ENCODE data around the gene CLEC2L.

CLEC2L gene

DNA sequence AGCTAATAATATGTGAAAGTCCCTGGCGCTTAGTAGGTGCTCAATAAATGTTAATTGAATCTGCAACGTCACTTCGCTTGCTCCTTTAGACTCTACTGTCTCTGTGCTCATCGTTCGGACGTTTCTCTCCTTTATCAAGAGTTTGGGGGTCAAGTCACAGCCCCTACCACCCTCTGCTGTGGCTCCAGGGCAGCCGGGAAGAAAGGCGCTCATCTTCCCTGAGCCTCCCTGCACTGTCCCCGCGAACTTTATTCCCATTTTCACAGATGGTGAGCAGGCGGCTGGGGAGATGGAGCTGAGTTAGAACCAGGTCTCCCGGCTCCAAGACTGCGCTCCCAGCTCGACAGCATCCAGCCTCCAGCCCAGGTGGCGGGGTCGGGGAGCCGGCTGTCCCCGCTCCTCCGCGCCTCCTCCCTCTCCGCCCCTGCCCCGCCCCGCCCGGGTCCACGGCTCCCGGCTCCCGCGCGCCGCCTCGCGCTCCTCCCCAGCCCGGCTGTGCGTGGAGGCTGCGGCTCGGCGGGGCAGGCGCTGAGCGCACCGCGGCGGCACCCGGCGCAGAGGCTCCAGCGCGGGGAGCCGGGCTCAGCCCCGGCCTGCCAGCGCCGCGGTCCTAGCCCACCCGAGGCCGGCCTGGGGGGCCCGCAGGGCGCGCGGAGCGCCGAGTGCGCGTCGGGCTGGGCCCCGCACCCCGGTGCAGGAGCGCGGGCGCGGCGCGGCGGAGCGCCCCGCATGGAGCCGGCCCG is at the start of gene CLEC2L:
Gene CLEC2L (plus strand): TSS at position 487 of the 743 bp plus-strand sequence. CDS start 243 bp downstream, at position 730.
- DNase-seq: no peak

- DNase-seq: no peak
Observed at GRCh38 chr7:139476139-139476538, 47.3 kb upstream of the CLEC2L start.

DNA sequence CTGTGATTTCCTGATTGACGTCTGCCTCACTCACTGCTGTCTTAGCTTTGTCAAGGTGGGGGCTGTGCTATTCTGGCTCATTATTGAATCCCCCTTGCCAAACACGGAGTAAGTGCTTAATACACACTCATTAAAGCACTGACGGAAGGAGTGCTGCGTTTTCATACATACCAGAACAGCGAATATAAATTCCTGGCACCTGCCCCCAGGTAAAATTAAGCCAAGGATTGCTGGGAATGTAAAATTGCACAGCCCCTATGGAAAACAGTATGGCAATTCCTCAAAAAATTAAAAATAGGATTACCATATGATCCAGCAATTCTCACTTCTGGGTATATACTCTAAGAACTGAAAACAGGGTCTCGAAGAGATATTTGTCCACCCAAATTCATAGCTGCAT is 46.6 kb upstream of the CLEC2L start:
- DNase-seq: no peak

GRCh38 chr7:139479620-139480019 is 43.9 kb upstream of the CLEC2L start:
- DNase-seq: no peak

DNA sequence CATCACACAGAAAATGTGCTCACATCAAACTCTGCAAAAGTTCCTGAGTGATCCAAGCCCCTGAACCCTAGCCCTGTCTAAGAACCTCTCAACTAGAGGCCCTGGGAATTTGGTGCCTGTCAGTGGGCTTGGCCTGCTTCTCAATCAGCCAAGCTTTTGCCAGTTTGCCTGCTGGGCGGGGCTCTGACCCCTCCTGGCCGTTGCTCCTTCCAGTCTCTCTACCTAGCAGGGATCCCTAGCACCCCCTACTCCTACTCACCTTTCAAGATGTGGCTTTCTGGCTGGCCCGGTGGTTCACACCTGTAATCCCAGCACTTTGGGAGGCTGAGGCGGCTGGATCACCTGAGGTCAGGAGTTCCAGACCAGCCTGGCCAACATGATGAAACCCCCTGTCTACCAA is 42.1 kb upstream of the CLEC2L start:
- DNase-seq: no peak

GRCh38 chr7:139482122-139482521 is 41.4 kb upstream of the CLEC2L start:
- no peak for DNase-seq

DNA sequence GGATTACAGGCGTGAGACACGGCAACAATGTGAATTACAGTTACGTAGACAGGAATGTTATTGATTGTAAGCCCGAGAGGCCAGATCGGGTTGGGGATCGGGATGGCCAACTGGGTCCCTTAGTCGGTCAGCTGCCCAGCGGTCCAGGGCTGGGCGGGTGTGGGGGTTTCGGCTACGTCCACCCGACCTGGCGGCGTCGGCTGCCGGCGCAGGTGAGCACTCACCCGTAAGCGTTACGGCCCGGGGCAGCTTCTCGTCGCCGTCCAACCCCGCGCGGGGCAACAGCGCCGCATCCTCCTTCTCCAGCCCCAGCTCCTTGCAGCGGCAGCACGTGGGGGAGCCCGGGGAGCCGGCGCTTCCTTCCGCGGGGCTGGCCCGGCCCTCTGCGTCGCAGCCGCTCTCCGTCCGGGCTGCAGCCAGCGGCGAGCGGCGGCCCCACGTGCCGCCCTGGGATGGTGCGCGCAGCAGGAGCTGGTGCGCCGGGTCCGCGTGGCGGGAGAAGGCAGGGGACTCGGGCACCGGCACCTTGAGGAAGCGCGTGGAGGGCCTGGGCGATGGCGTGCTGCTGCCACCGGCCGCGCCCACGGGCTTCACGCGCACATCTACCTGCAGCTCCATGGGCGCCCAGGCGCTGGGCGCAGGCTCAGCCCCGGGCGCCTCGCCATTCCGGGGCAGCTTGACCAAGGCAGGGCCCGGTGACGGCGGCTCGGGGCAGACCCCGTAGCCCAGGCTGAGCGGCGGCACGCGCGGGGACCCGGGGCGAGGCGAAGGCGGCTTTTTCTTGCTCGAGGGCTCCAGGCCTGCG is 40.6 kb upstream of the CLEC2L start:
- no peak for DNase-seq

DNA sequence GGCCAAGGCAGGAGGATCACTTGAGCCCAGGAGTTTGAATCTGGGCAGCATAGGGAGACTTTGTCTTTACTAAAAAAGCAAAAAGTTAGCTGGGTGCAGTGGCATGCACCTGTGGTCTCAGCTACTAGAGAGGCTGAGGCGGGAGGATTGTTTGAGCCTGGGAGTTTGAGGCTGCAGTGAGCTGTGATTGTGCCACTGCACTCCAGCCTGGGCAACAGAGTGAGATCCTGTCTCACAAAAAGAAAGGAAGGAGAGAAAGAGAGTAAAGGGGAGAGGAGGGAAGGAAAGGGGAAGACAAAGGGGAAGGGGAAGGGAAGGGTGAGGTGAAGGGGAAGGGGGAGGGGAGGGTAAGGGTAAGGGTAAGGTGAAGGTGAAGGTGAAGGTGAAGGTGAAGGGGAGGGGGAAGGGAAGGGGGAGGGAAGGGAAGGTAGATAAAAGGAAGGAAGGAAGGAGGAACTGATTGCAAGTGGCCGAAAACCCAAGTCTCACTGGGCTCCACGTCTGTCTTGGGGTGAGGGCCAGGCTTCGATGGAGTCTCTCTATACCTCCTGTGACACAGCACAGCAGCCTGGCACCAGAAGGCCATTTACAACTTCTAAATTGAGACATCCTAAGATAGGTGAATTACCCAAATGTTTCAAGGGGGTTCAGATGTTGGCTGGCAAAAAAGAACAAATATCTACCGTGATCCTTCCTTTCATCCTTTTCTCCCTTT is 36.0 kb upstream of the CLEC2L start:
- no peak for DNase-seq

DNA sequence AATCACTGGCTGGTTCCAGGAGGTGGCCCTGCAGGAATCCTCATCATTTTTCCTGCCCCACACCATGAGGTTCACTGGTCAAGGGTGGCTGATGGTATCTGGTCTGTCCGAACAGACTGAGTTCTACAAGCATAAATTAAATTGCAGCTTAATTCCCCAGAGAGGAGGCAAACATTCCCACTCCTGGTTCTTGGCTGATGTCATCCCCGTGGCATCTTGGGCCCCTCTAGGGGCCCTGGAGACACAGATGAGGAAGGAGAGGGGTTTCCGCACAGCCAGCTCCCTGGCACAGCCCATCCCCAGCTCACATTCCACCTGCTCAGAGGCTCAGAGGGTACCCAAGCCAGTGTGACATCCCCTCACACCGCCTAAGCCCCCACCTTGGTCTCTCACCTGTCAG is 34.7 kb upstream of the CLEC2L start:
- no peak for DNase-seq

- no peak for DNase-seq
Observed at GRCh38 chr7:139490130-139490529, 33.4 kb upstream of the CLEC2L start.

DNA sequence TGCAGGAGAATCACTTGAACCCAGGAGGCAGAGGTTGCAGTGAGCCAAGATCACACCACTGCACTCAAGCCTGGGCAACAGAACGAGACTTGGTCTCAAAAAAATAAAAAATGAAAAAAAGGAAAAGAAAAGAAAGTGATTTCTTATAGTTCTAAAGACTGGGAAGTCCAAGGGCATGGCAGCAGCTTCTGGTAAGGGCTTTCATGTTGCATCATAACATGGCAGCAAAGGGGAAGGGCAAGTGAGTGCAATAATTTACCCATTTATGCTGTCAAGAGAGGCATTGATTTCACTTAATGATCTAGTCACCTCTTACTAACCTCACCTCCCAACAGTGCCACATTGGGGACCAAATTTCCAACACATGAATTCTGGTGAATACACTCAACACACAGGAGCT is 31.2 kb upstream of the CLEC2L start:
- DNase-seq: no peak

- no peak for DNase-seq
Observed at GRCh38 chr7:139494835-139495579, 28.5 kb upstream of the CLEC2L start.

- no peak for DNase-seq
Observed at GRCh38 chr7:139495580-139496125, 27.8 kb upstream of the CLEC2L start.

- DNase-seq: no peak
Observed at GRCh38 chr7:139496528-139496927, 27.0 kb upstream of the CLEC2L start.

DNA sequence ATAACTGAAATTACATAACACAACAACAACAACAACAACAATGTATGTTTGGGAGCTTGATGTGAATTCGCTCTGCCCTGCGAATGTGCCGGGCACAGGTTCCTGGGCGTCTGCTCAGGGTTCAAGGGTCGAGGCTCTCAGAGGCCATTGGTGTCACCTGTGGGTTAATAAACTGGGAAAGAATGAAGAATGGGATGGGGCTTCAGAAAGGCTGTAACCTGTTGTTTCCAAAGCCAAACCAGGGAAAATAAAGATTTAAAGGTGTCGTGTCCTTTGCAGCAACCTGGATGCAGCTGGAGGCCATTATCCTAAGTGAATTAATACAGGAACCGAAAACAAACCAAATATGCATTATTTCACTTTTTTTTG is 22.7 kb upstream of the CLEC2L start:
- no peak for DNase-seq

DNA sequence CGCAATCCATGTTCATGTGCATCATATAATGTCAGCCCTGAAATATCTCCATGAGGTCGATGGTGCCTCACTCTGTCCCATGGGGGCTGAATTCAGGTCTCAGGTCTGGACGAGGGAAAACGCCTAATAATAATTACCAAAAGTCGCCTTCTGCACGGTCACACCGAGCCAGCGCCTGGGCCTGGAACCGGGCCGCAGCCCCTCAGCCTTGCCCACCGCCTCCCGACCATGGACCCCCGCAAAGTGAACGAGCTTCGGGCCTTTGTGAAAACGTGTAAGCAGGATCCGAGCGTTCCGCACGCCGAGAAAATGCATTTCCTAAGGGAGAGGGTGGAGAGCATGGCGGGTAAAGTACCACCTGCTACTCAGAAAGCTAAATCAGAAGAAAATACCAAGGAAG is 21.3 kb upstream of the CLEC2L start:
- DNase-seq: no peak

- DNase-seq: no peak
Observed at GRCh38 chr7:139505563-139505962, 17.9 kb upstream of the CLEC2L start.

DNA sequence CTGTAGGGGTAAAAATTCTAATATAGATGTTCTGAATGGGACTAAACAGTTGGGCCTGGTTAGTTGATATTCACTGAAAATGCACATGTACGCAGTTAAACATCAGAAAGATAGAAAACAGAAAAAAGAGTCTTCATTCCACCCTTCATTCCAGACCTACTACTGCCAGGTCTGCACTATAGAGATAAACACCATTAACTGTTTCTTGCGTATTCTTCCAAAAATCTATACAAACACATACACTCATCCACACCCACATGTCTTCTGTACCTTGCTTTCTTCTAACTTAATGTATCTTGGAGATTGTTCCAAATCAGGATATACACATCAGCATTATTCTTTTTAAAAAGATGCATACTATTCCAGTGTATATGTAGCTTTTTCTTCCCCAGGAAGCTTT is 13.9 kb upstream of the CLEC2L start:
- no peak for DNase-seq

- no peak for DNase-seq
Observed at GRCh38 chr7:139511315-139511714, 12.2 kb upstream of the CLEC2L start.

DNA sequence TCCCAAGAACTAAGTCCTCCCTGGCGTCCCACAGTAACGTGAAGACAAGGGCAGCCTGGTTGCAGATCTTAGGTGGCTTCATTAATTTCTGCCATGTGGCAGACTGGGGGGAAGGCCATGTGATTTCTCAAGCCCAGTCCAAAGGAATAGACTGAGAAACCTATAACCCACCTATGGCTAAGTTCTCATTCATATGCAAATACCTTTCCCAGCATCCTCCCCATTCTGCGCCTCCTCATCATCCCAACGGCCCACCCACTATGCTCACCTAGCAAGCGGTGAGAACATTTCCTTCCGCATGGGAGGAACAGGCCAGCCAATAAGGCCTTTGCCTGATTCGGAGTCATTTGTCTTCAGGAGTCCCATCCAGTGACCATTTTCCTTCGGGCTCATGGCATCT is 8.2 kb upstream of the CLEC2L start:
- no peak for DNase-seq

DNA sequence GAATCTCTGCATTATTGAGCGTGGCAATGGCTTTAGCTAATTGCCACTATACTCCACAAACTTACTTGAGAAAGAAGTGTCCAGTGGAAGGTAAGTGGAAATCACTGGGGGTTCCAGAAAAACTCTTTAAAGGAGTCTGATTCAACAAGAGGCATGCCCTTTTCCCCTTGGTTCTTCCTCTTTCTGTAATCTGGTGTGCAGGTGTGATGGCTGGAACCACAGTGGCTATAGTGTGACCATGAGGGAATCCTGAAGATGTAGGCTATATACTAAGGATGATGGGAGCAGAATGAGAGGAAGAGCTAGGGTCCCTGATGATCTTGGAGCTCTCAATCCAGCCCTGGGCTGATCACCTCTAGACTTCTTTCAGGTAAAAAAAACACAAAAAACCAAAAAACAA is 2.0 kb upstream of the CLEC2L start:
- no peak for DNase-seq

DNA sequence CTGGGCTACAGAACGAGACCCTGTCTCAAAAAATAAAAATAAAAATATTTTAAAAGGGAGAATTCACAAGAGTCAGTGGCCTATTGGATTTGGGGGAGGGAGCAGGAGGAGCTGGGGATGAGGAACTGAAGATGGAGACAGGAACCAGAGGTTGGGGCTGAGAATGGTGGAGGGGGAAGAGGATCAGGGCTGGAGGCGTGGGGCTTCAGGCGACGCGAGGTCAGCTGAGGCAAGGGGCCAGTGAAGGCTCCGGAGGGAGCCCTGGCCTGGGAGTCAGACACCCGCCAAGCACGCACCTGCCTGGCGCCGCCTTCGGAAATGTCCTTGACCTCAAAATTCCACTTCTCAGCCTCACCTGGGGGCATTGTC is 671 bp upstream of the CLEC2L start:
- no peak for DNase-seq
